Keratinocyte (primary cell): ENCODE measurements around the gene SCUBE3. TPM values are rescaled to one million over a fixed set of nuclear protein-coding genes. Genes with fewer than 3 reads are reported as not detected.

ENCODE experiments used
- DNase-seq: peaks from one replicate; pipeline ENCODE4 v3.0.0-alpha.2; 2011; ENCODE audit warnings: low read depth, missing footprints, low spot score
- FAIRE-seq: peaks from 2 replicates; lab custom pipeline; 2011; peaks lifted over from hg19 to GRCh38; lab: Jason Lieb, UNC
- H2AFZ ChIP-seq: 2 replicates; pipeline ENCODE4 v1.6.0; 2012; ENCODE audit warnings: low read length, control low read depth, inconsistent platforms; ENCODE audit not compliant: control insufficient read depth
- H3K27ac ChIP-seq: 2 replicates; pipeline ENCODE4 v1.5.1; 2011; ENCODE audit warnings: low read length; ENCODE audit not compliant: control insufficient read depth, insufficient read depth
- H3K27me3 ChIP-seq: 3 replicates; pipeline ENCODE4 v1.6.0; 2011; ENCODE audit warnings: low read length; ENCODE audit not compliant: control insufficient read depth, insufficient read depth; ENCODE audit errors: extremely low read depth
- H3K36me3 ChIP-seq, 2 experiments: 2 replicates in 1 of 2; 3 replicates in 1 of 2; pipeline ENCODE4 v1.5.1; 2011; ENCODE audit warnings: low read length in 2 of 2, mild to moderate bottlenecking in 1 of 2; ENCODE audit not compliant: control insufficient read depth in 2 of 2, insufficient read depth in 2 of 2; ENCODE audit errors: extremely low read depth in 1 of 2
- H3K4me1 ChIP-seq: 3 replicates; pipeline ENCODE4 v1.5.1; 2011; ENCODE audit warnings: low read length; ENCODE audit not compliant: control insufficient read depth, insufficient read depth; ENCODE audit errors: extremely low read depth
- H3K4me2 ChIP-seq: 3 replicates; pipeline ENCODE4 v1.6.0; 2011; ENCODE audit warnings: low read depth, low read length; ENCODE audit not compliant: control insufficient read depth, insufficient read depth; ENCODE audit errors: extremely low read depth
- H3K4me3 ChIP-seq, 3 experiments: fragments of 200-600 bp in 1 of 3; sonication (generic) in 1 of 3; 2 replicates in 2 of 3; 3 replicates in 1 of 3; pipeline ENCODE4 v1.5.1; 2011 to 2016; ENCODE audit warnings: low read length in 3 of 3, mild to moderate bottlenecking in 3 of 3, control low read depth in 2 of 3, inconsistent platforms in 1 of 3, low read depth in 1 of 3, mixed read lengths in 1 of 3, mixed run types in 1 of 3, moderate library complexity in 1 of 3; ENCODE audit not compliant: control insufficient read depth in 2 of 3, insufficient read depth in 2 of 3; ENCODE audit errors: extremely low read depth in 1 of 3
- H3K79me2 ChIP-seq: 2 replicates; pipeline ENCODE4 v1.6.0; 2012; ENCODE audit warnings: low read length; ENCODE audit not compliant: control insufficient read depth, insufficient read depth
- H3K9ac ChIP-seq: 3 replicates; pipeline ENCODE4 v1.6.0; 2011; ENCODE audit warnings: low read length; ENCODE audit not compliant: control insufficient read depth, insufficient read depth; ENCODE audit errors: extremely low read depth
- H3K9me1 ChIP-seq: 3 replicates; pipeline ENCODE4 v1.6.0; 2011; ENCODE audit warnings: low read length; ENCODE audit not compliant: control insufficient read depth, insufficient read depth; ENCODE audit errors: extremely low read depth
- H3K9me3 ChIP-seq: 2 replicates; pipeline ENCODE4 v1.5.1; 2012; ENCODE audit warnings: low read depth, low read length; ENCODE audit not compliant: control insufficient read depth
- H4K20me1 ChIP-seq: 3 replicates; pipeline ENCODE4 v1.6.0; 2011; ENCODE audit warnings: low read length; ENCODE audit not compliant: control insufficient read depth, insufficient read depth; ENCODE audit errors: extremely low read depth
- CTCF ChIP-seq, 3 experiments: IDR thresholded peaks in 1 of 3; conservative IDR thresholded peaks in 1 of 3; optimal IDR thresholded peaks in 1 of 3; 2 replicates in 2 of 3; 3 replicates in 1 of 3; pipeline versions ENCODE3 to v1.5.1; 2011; ENCODE audit warnings: low read length in 3 of 3, mild to moderate bottlenecking in 3 of 3, moderate library complexity in 2 of 3, control low read depth in 1 of 3, inconsistent platforms in 1 of 3; ENCODE audit not compliant: insufficient read depth in 2 of 3; ENCODE audit errors: extremely low read depth in 1 of 3
- EZH2 ChIP-seq: IDR thresholded peaks from one replicate; pipeline ENCODE4 v1.6.1; 2012; ENCODE audit warnings: inconsistent platforms, mild to moderate bottlenecking, low read length, moderate library complexity
- dilution Hi-C: fragments of 300-500 bp; cut with MboI; formaldehyde crosslinking; loops from one replicate; pipeline ENCODE4 v1.7.0; 2020; ENCODE audit warnings: low sequenced_read_pairs; ENCODE audit not compliant: extremely low pct_ligation_motif_present
- polyA plus RNA-seq, 5 experiments: library from polyadenylated mRNA; depleted of rRNA in 3 of 5; stranded (reverse) in 3 of 5; stranded (forward) in 1 of 5; unstranded in 1 of 5; fragments of >200 nt; gene quantifications; 1 replicate in 1 of 5; 2 replicates in 3 of 5; 3 replicates in 1 of 5; pipeline versions ENCODE4 v1.2.1 to v1.2.3, GENCODE V29; 2011 to 2012; ENCODE audit warnings: missing spikeins in 2 of 5, low read depth in 1 of 5, low replicate concordance in 1 of 5

The SCUBE3 gene
- polyA plus RNA-seq, 1 donor (not counting 4 experiments of a cell fraction or from before 2014, with no cell fraction given) = 0.01 TPM

GRCh38 chr6:35203152-35203670 is 10.5 kb upstream of the SCUBE3 start:
- H3K9me3 ChIP-seq = no peaks in the 10 kb centered on the region
- dilution Hi-C loops = no loop called here
- H3K9ac ChIP-seq = no peak overlapping the region
- H3K4me1 ChIP-seq = no peaks in the 10 kb centered on the region
- H3K4me3 ChIP-seq = no peak overlapping the region
- FAIRE-seq = no peak
- H2AFZ ChIP-seq = no peak overlapping the region
- DNase-seq = no peak
- H3K79me2 ChIP-seq = no peaks in the 10 kb centered on the region
- no peaks in the 10 kb centered on the region for H4K20me1 ChIP-seq
- H3K27ac ChIP-seq = no peak overlapping the region
- H3K4me2 ChIP-seq = no peak overlapping the region
- no peaks in the 10 kb centered on the region for H3K9me1 ChIP-seq
- TF ChIP-seq EZH2 (no peak), CTCF (optimal IDR thresholded peaks at IDR 0.05 in 1 of 3, IDR thresholded peaks at IDR 0.05 in 1 of 3, conservative IDR thresholded peaks at IDR 0.05 in 1 of 3; ENCODE audit: extremely low read depth in 1 of 3, insufficient read depth in 2 of 3, low read length in 3 of 3) (no peak)
- peaks cover 29% of the 10 kb centered on the region for H3K27me3 ChIP-seq
- H3K36me3 ChIP-seq = no peaks in the 10 kb centered on the region

- Histone ChIP-seq H4K20me1 (no peaks in the 10 kb centered on the region), H3K9me1 (no peaks in the 10 kb centered on the region), H3K9me3 (no peaks in the 10 kb centered on the region), H3K27me3 (peaks cover 29% of the 10 kb centered on the region), H3K4me2 (no peak overlapping the region), H3K4me1 (no peaks in the 10 kb centered on the region), H3K79me2 (no peaks in the 10 kb centered on the region), H3K36me3 (no peaks in the 10 kb centered on the region), H3K27ac (no peak overlapping the region), H3K9ac (no peak overlapping the region), H2AFZ (no peak overlapping the region), H3K4me3 (no peak overlapping the region)
- DNase-seq = no peak
- dilution Hi-C loops = no loop called here
- FAIRE-seq = no peak
- TF ChIP-seq EZH2 = no peak
- no peak for TF ChIP-seq CTCF (optimal IDR thresholded peaks at IDR 0.05 in 1 of 3, IDR thresholded peaks at IDR 0.05 in 1 of 3, conservative IDR thresholded peaks at IDR 0.05 in 1 of 3; ENCODE audit: extremely low read depth in 1 of 3, insufficient read depth in 2 of 3, low read length in 3 of 3)
Measured at GRCh38 chr6:35203680-35204079, 10.1 kb upstream of the SCUBE3 start.
